H1 (cell line): ENCODE results near the gene BHLHE23. TPM values are rescaled to one million over a fixed set of nuclear protein-coding genes. Genes with fewer than 3 reads are reported as not detected.

Experiments
- CBX8 ChIP-seq: fragments of 300-800, 300-1000 bp; sonication (generic); IDR thresholded peaks from 2 replicates; pipeline ENCODE4 v1.7.1; 2016; ENCODE audit warnings: low read depth, low read length, borderline replicate concordance
- CHD7 ChIP-seq: fragments of 300-600 bp; sonication (generic); IDR thresholded peaks from 2 replicates; pipeline ENCODE4 v1.7.1; 2012; ENCODE audit warnings: low read length, moderate library complexity, mild to moderate bottlenecking, inconsistent platforms; ENCODE audit not compliant: insufficient replicate concordance
- CREB1 ChIP-seq: IDR thresholded peaks from 2 replicates; pipeline ENCODE4 v1.6.1; 2012; ENCODE audit warnings: inconsistent platforms
- GTF2F1 ChIP-seq: IDR thresholded peaks from 2 replicates; pipeline ENCODE4 v1.6.1; 2012; ENCODE audit warnings: low read depth, low read length, improper control_type of control experiment, borderline replicate concordance
- JUN ChIP-seq: IDR thresholded peaks from 2 replicates; pipeline ENCODE4 v1.6.1; 2011; ENCODE audit warnings: low read depth, mild to moderate bottlenecking, improper control_type of control experiment, low read length
- PHF8 ChIP-seq: fragments of 200-600 bp; sonication (generic); conservative IDR thresholded peaks from 2 replicates; pipeline ENCODE4 v1.7.1; 2012; ENCODE audit warnings: low read depth, mild to moderate bottlenecking, inconsistent platforms, low read length, moderate library complexity
- SAP30 ChIP-seq: fragments of 300-600 bp; sonication (generic); IDR thresholded peaks from 2 replicates; pipeline ENCODE4 v1.7.1; 2012; ENCODE audit warnings: low read length, moderate library complexity, mild to moderate bottlenecking, inconsistent platforms; ENCODE audit not compliant: insufficient read depth, insufficient replicate concordance
- SIN3A ChIP-seq, 2 experiments: IDR thresholded peaks in 1 of 2; conservative IDR thresholded peaks in 1 of 2; 2 replicates each; pipeline ENCODE4 v1.6.1; 2011 to 2012; ENCODE audit warnings: low read length in 2 of 2, improper control_type of control experiment in 1 of 2, low read depth in 1 of 2, mild to moderate bottlenecking in 1 of 2
- SP4 ChIP-seq: IDR thresholded peaks from 2 replicates; pipeline ENCODE4 v1.6.1; 2012; ENCODE audit warnings: low read length, inconsistent platforms
- TAF7 ChIP-seq: optimal IDR thresholded peaks from 2 replicates; pipeline ENCODE3; 2011; ENCODE audit warnings: low read depth, mild to moderate bottlenecking, inconsistent platforms, low read length, moderate library complexity, borderline replicate concordance
- TBP ChIP-seq: IDR thresholded peaks from 2 replicates; pipeline ENCODE4 v1.6.1; 2011; ENCODE audit warnings: low read depth, low read length, improper control_type of control experiment
- TCF12 ChIP-seq: IDR thresholded peaks from 2 replicates; pipeline ENCODE4 v1.6.1; 2011; ENCODE audit warnings: low read depth, mild to moderate bottlenecking, low read length
- polyA plus RNA-seq, 7 experiments: library from polyadenylated mRNA; depleted of rRNA in 3 of 7; stranded (reverse) in 5 of 7; unstranded in 2 of 7; fragments of >200 nt in 5 of 7; fragments of 200-250 nt in 2 of 7; gene quantifications; 1 replicate in 5 of 7; 2 replicates in 1 of 7; 4 replicates in 1 of 7; pipeline versions ENCODE4 v1.2.1 to v1.2.3, GENCODE V29; 2011 to 2013; ENCODE audit warnings: missing spikeins in 2 of 7, mixed read lengths in 2 of 7
- total RNA-seq: library from RNA; stranded (reverse); fragmentation: NEBNext Ultra II Directional; extraction: Animal tissue kit (Norgen Biotek cat#: 25700); gene quantifications from 2 replicates; pipeline ENCODE4 v1.2.1, GENCODE V29; 2021

Gene BHLHE23
- total and polyA plus RNA-seq, 2 of the 8 experiments (the other 6 are each of a cell fraction or from before 2014, with no cell fraction given), result 0.47 TPM; not detected in 1

GRCh38 chr20:63036291-63036690 is 29.5 kb upstream of the BHLHE23 start (continued):
- TF ChIP-seq CHD7, result no peak
- TF ChIP-seq TCF12, result no peak
- TF ChIP-seq SP4, result no peak
- TF ChIP-seq TAF7, result no peak
- TF ChIP-seq GTF2F1, result no peak
- no peak for TF ChIP-seq TBP
- TF ChIP-seq JUN, result no peak
- TF ChIP-seq CBX8, result no peak
- TF ChIP-seq SIN3A (conservative IDR thresholded peaks at IDR 0.05 in 1 of 2, IDR thresholded peaks at IDR 0.05 in 1 of 2; ENCODE audit: low read depth in 1 of 2, low read length in 2 of 2), result no peak
- no peak for TF ChIP-seq CREB1
- TF ChIP-seq PHF8, result no peak
- TF ChIP-seq SAP30, result no peak
